GM18861 (cell line): Measurements from ENCODE around the gene PIEZO2.

ENCODE experiments used
- ATAC-seq: cut with Tn5 transposase; IDR thresholded peaks from one replicate; pipeline ENCODE4 v1.9.1; 2021; ENCODE audit not compliant: unreplicated experiment

PIEZO2 gene

DNA sequence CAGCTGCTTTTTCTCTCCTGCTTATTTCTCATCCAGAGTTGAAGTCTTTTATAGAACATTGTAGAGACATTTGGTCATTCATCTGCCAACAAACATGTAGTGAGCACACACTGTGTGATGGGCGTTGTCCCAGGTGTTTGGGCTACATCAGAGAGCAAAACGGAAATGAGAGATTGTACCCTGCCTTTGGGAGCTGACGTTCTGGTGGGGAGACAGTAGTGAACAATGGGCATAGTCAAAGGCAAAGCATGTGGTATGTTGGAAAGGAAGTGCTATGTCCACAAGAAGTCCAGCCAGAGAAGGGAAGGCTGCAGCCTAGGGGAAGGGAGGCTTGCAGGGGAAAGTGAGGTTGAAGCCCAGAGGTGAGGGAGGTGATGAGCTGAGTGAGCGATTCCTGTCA, 78.1 kb downstream of the PIEZO2 start:
- no peak for ATAC-seq

DNA sequence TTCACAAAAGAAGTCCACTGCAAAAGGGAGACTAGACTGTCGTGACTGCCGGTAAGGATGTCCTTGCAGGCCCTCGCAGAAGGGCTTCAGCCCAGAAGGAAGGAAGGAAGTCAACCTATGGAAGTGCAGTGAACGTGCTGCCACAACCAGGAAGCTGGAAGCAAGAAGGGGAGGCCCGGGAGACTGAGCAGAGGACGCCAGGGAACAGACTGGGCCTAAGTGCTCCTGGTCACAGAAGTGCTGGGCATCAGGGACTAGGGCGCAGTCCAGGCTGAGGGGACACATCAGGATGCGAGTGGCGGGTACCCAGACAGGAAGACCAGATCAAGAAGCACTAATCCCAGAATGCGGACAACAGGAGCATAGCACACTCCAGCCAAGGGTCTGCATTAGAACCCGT, 78.8 kb downstream of the PIEZO2 start:
- no peak for ATAC-seq

DNA sequence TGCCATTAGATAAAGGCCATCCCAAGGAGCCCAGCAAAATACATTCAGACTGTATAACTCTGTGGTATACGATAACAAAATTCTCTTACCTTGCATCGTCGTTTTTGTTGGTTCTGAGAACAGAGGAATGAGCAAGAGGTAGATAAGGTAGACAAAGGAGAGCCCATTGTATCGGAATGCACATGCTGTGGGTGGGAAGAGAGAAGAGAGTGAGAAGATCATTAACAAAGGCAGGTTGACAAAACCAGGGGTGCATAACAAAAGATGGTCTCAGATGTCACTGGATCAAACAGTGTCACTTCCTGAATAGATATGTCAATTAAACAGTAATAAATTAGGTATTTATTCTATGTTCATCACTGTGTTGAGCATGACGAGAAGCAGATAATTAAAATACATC, 83.3 kb downstream of the PIEZO2 start:
- no peak for ATAC-seq

DNA sequence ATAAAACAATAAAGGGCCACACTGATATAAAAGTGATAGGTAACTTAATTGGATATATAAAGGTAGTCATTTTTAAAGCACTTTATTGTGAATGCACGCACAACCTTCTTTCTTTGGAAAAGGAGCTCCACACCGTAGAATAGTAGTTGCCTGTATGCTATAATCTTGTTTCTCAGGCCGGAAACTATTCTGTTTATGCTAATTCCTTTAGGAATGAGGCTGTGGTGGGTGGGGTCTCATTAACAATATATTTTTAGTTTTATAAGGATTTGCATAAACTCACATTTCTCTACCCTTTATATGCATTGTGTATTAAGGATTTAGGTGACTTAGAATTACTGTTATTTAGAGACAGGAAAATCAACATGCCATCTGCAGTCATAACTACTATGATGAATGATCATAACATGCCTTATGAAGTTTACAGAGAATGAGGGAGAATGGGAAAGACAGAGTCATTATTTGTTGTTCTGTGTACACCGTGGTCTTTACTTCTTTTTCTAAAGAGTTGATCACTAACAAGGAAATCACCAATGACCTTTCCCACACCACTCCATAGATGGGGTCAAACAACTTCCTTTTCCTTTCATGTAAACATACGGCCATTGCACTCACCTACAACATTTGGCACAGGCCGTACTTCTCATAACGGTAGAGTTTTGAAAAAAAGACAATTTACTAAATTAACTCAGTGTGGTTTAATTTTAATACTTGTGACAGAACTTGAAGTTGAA, 84.5 kb downstream of the PIEZO2 start:
- no peak for ATAC-seq

DNA sequence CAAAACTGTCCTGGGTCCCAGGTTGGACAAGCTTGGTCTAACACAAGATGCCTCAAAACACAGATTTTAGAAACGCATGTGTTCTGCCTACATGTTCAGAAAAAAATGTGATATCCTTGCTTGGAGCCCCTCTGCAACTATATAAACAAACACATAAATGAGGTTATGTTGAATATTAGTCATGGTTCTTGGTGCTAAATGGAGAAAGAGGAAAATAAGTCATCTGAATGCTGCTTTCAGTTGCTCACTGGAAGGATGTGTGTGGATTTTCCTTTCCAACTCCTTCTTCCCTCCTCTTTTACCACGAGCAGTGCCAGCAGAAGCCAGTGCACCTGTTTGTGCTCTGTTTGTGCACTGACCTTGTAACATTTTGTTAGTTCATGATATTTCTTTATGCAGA, 85.3 kb downstream of the PIEZO2 start:
- no peak for ATAC-seq

DNA sequence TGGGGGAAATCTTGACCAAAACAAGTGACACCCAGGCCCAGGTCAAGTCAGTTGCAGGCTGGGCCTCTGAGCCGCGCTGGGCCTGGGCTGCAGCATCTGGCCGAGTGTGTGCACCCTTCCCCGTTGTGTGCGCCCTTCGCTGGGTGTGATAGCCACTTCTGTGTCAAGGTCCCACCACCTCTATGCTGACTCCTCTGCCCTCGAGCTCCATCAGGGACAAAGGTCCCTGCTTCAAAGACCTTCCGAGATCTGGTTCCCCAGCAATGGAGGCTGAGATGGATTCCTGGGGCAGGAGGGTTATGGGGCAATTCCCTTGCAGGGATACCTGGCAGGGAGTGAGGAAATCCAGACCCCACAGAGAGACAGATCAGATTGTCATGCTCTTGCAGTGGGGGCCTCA, 93.6 kb downstream of the PIEZO2 start:
- no peak for ATAC-seq

DNA sequence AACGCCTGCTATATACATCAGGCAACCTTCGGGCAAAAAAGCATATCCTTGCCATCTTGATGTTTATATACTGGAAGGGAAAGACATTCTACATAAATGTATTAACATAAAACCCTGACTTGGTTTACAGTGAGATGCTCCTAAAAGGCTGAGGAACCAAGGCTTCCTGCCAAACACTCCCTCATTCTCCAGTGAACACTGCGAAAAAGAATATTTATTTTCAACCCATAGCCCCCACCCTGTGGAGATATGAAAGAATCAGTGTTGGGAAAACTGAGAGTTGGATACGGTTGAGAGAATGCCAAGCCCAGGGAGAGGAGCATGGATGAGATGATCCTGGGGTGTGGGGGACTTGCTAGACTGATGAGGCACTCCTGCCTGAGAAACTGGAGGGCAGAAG, 94.9 kb downstream of the PIEZO2 start:
- ATAC-seq, result no peak

DNA sequence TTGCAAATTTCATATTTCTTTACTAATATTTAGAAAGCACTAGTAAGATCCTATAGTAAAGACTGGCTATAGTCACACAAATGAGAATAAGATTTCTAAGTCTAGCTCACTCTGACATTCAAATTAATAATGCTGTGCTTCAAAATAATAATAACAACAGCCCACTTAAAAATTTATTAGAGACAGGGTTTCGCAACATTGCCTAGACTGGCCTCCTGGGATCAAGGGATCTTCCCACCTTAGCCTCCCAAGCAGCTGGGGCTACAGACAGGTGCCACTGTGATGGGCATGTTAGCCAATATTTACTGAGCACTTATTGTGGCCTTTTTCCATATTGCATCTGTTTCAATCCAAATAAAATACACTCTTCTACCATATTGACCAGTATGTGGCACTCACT, 96.1 kb downstream of the PIEZO2 start:
- ATAC-seq, result no peak

DNA sequence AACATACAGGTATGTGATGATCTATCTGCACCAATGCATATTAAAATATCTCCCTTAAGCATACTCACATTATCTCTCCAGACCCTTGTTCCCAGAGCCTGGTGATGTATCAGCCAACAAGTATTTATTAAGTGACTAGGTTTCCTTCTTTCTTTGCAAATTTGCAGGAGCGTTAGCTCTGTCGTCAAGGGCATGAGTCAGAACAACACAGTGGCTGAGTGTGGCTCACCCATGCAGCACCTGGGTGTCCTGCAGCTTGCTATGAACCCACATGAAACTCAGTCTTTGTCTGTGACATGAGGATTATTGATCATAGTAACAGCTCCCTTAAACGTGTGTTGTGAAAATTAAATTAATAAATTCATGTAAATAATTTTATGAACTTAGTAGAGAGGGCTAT, 96.6 kb downstream of the PIEZO2 start:
- no peak for ATAC-seq

DNA sequence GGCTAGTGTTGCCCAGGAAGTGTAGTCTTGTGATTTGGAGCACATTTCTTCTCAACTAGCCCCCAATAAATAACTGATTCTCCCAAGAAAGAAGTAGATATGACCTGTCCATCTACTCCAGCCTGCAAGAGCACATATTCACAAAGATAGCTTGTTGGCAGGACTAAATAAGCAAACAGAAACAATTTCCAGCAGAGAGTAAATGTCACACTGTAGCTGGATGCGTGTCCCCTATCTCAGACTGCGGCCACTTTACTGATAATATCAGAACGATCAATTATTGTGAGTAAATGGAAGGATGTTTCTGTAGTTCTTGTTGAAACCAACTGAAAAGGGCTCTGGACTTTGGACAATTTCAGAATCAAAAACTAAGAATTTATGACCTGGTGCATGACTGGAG, 97.9 kb downstream of the PIEZO2 start:
- ATAC-seq, result no peak

DNA sequence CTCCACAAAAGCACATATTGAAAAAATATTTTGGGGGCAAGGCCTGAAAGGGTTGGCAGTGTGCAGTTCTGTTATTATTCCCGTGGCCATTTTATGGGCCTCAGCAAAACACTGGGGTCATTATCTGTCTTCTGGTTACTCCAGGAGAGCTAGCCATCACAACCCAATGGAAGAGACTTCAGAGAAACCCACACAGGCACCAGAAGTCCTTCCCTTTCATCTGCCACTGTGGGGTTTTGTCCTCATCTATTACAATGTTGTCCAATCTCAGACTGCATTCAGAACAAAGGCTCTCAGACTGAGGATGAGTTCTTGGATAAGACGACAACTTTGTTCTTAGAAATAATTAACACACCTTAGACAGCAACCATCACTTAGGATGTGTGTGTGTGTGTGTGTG, 98.4 kb downstream of the PIEZO2 start:
- no peak for ATAC-seq

DNA sequence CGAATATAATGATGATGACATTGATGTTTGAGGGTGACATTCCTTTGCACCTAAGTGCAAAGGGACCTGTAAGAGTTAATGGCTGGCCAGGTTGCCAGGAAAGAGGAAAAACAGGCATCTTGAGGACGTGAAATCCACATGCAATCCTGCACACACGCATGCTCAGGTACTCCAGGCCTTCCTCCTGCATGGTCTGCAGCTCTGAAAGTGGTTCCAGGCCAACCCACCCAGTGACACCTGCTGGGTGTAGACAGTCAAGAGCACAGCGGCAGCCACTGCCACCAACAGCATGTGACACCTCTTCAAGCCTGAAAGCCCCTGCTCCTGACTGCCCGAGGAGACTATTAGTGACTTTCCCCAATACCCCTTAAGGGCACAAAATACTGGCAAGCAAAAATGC, 101.6 kb downstream of the PIEZO2 start:
- no peak for ATAC-seq

DNA sequence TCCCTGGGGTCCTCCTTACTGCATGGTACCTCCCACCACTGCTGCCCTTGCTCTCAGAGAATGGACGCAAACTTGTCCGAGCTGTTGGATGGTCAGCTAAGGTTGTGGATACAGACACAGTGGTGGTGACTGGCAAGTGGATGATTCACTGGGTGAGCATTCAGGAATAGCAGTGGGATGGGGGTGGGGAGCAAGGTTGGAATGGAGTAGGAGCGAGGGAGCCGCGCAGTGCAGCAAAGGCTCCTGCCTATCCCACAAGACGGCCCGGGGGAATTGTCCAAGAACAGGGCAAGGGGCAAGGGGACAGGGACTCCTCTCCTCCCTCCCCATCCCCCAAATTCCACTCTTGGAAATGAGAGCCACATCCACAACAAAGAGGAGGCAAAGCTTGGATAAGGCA, 102.2 kb downstream of the PIEZO2 start:
- ATAC-seq, result no peak

DNA sequence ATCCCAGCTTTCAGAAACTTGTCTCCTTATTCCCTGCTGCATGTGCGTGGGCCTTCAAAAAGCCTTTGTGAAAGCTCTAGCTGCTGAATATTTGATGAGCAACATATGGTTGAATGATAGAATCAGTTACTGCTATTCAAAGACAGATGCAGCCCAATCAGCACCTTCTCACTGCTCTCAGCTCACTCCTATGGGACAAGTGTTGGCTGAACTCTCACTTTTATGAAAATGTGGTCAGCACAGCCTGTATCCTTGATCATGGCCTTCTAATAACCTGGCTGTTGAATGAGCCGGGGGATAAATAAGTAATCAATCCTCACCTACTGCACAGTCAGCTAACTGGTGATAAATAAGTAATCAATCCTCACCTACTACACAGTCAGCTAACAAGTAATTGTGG, 103.2 kb downstream of the PIEZO2 start:
- no peak for ATAC-seq

DNA sequence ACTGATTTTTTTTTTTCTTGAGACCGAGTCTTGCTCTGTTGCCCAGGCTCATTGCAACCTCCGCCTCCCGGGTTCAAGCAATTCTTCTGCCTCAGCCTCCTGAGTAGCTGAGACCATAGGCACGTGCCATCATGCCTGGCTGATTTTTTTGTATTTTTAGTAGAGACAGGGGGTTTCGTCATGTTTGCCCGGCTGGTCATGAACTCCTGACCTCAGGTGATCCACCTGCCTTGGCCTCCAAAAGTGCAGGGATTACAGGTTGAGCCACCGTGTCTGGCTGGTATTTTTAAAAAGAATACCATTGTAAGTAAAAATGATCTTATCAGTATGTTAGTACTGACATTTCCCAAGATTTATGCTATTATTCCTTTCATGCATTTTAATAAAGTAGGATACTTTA, 105.7 kb downstream of the PIEZO2 start:
- ATAC-seq, result no peak

DNA sequence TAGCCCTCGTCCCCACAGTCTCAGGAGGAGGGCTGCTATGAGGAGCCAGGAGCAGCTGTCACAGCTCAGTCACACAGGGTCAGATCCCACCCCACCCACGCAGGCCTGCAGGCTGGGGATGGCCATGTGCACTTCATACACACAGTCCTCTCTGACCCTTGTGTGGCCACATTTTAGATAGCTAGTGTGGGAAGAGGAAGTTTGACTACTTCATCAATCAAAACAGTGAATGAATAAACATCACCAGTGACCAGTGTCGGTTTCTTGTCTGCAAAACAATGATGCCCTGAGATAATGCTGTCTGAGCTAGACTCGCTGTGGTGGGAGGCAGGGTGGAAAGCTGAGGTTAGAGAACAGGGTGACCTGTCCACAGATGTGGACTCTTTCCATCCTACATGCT, 107.1 kb downstream of the PIEZO2 start:
- ATAC-seq, result no peak

DNA sequence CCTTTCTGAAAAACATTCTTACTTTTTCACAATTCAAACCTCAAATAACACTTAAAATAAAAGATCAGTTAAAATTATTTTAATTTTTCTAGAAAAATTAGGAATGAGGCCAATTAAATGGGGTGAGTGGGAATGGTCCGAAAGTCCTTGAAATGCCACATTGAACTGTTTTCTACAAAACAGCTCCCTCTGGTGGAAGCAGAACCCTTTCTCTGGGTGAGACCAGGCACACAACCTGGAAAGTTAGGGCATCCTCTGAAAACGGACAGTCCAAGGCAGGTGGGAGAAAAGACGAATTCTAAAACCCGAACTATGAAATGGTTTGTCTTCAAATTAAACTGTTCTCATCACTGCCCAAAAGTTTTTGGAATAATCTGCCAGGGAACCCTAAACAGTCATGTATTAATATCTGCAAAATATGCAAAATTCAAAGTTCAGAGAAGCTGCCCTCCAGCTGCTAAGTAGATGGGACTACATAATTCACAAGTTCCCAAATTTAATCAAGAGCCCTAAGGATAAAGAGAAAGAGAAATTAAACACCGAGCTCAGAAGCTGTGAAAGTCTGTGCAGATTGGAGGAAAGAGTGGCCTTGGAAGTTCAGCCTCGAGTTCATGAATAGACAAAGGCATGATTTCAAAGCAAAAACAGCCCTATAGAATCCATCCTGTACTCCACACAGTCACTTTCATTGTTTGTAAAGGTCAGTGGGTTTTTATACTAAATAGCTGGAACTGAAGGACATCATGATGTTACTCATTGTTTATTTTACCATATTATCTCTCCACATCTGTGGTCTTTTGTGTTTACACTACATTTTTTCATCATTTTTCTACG, 108.3 kb downstream of the PIEZO2 start:
- ATAC-seq, result peak; percentile 45

DNA sequence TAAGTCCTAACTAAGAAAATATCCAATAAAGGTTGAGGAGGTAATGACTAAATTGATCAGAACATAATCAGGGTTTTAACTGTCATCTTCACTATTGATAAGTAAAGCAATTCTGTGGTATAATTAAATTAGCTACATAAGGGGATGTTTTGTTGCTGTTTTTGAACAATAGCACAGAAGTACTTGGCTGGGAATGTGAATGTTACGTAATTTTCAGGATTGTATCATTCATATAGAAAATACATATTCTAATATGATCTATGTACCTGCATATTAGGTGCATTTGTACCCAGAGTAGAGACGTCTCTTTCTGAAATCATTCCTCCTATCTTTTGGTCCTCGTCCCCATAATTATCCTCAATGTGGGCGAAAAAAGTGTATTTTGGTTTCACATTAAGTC, 109.0 kb downstream of the PIEZO2 start:
- no peak for ATAC-seq

DNA sequence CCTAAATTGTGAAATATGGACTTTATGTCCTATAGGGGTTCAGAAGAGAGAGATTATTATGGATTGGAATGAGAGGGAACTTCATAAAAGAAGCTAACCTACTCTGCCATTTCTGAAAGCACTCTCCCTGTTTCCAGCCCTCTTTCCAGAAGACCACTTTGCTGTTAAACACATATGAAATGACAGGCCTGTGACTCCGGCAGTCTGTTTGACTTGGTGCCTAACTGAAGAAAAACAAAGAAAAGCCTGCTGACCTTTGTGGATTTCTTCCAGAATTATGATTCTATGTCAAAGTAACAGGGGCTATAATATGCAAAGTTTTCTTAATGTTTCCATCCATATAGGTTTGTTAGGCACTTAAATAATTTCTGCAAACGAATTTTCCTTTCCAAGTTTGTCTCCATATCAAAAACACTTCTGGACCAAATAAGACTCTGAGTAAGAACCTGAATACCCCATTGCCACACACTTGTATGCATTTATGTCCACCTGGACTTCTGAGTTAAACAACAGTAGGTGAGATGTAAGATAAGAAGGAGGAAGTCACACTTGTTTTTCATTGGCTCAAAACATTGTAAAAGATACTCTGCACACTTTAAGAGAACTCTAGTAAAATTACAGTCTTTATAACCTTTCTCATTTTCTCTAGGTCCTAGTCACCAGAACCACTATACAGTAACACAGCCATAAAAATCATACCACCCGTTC, 111.7 kb downstream of the PIEZO2 start:
- no peak for ATAC-seq

DNA sequence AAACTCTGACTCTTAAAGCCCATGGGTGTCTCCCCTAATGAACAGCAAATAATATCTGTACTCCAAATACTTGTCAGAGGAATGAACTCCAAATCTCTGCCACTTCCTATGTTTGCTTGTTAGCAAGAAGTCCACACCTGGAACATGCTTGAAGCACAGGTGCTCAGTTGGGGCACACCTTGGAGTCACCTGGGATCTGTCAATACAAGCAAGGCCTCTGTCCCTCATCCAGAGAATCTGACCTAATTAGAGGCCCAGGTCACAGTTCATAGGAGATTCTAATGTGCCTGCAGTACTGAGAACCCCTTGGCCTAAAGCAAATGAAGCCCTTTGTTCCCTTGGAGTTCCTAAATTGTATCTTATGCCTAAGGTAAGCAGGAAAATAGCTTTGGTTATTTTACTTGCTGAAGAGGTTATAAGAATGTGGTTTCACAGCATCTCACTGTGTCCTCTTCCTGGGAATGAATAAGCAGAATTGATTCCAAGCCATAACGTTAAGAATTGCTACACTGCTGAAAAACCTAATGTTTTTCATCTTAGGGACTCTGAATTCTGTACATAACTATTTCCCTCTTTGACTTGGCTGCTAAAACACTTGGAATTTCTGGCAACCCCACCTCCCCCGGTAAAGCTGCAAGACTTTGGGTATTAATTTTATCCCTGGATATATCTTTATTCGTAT, 113.4 kb downstream of the PIEZO2 start:
- ATAC-seq, result no peak

DNA sequence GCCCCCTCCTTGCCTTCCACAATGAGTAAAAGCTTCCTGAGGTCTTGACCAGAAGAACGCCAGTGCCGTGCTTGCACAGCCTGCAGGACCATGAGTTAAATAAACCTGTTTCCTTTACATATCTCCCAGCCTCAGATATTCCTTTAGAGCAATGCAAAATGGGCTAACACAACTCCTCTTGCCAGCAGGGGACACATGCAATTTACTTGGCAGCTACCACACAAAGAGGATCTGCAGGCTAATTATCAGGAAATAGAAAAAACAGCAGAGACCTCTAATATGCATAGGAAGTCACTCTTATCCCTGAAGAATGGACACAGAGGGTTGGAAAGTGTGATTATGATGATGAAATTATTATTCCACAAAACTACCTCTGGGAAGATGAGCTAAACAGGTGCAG, 114.0 kb downstream of the PIEZO2 start:
- ATAC-seq, result no peak
